Pancreas (tissue), 10 donors: Measurements from ENCODE around the gene GPNMB. TPM values are rescaled to one million over a fixed set of nuclear protein-coding genes. Genes with fewer than 3 reads are reported as not detected.
"Not testable (repeated sequence)": the region's sequence is repeated elsewhere in the genome, so short reads cannot be mapped to it uniquely, and the experiment has no call there.

Source experiments
- ATAC-seq, 4 donors: fragments of 200-7000 bp; cut with Tn5 transposase; one replicate each; pipeline versions ENCODE4 v1.8.0 to v1.9.1; 2020; ENCODE audit warnings: mild to moderate bottlenecking in 4 of 4, moderate library complexity in 4 of 4
- DNase-seq, 6 donors: peaks; one replicate each; pipeline ENCODE4 v3.0.0-alpha.2; 2020
- FAIRE-seq: peaks from 2 replicates; lab custom pipeline; 2012; peaks lifted over from hg19 to GRCh38; lab: Jason Lieb, UNC
- H3K27ac ChIP-seq, 4 donors: fragments of 200-600 bp; sonication (generic); 1 replicate in 3 of 4; 2 replicates in 1 of 4; pipeline versions ENCODE4 v1.5.0 to v1.8.0; 2020
- H3K27me3 ChIP-seq, 4 donors: fragments of 200-600 bp; one replicate each; pipeline ENCODE4 v1.8.0; 2021
- H3K36me3 ChIP-seq, 3 donors: fragments of 200-600 bp; sonication (generic) in 1 of 3; one replicate each; pipeline versions ENCODE4 v1.5.0 to v1.8.0; 2020 to 2021
- H3K4me1 ChIP-seq, 3 donors: fragments of 200-600 bp; one replicate each; pipeline ENCODE4 v1.8.0; 2021
- H3K4me3 ChIP-seq, 4 donors: fragments of 200-600 bp; sonication (generic) in 2 of 4; one replicate each; pipeline versions ENCODE4 v1.5.0 to v1.8.0; 2020 to 2021
- H3K9me3 ChIP-seq, 4 donors: fragments of 200-600 bp; one replicate each; pipeline ENCODE4 v1.8.0; 2021
- WGBS, 2 donors: extraction: QIAGEN DNeasy Blood & Tissue Kit; methylation state at CpG; one replicate each; pipeline ENCODE4 v1.1.7; 2013; 5-methylcytosine and 5-hydroxymethylcytosine counted together
- intact Hi-C, 3 donors: fragments of 100-400 bp; cut with DNase I; formaldehyde crosslinking; loops; one replicate each; pipeline versions ENCODE4 v1.11.1 to v1.14.2; 2022
- polyA plus RNA-seq, 2 donors: library from polyadenylated mRNA; stranded (reverse); fragments of 200-250 nt; gene quantifications; one replicate each; pipeline ENCODE4 v1.2.3, GENCODE V29; 2013
- total RNA-seq, 6 donors: library from RNA; stranded (reverse); fragmentation: NEBNext Ultra II Directional in 4 of 6; extraction: Animal tissue kit (Norgen Biotek cat#: 25700) in 4 of 6; gene quantifications; one replicate each; pipeline versions ENCODE4 v1.2.1 to v1.2.4, GENCODE V29; 2021 to 2023
- TF ChIP-seq, protein P1 (sequence below), 4 donors: fragments of 200-600 bp; sonication (generic) in 3 of 4; IDR thresholded peaks; one replicate each; pipeline versions ENCODE4 v1.5.0 to v1.8.0; 2021; ENCODE audit warnings: antibody characterized with exemption in 4 of 4
- donor health status: healthy with polysubstance abuse.
- donor health status: DM: no; HTN: no; CAD: no; lungs with moderate emphysema.
- donor health status: DM: no; HTN: no; CAD: no.
- donor health status: control.
- donor health status: control.
- donor health status: Bipolar disorder and iron deficiency.
- donor health status: DM: yes; HTN: yes; CAD: no.
- donor health status: DM: no; HTN: no; CAD: no.
- donor health status: DM: no; HTN: no; CAD: no.
- donor health status: DM: yes; HTN: yes; CAD: no.

GPNMB gene
- total and polyA plus RNA-seq, 8 donors, result 1.9 to 104 (median 5.0) TPM

- WGBS, 2 donors, result 82 to 89% methylated on average over 3 of the region's 6 CpGs
- Histone ChIP-seq H3K4me1 (no peaks in the 10 kb centered on the region), H3K4me3 (no peak overlapping the region), H3K36me3 (no peaks in the 10 kb centered on the region), H3K27me3 (no peaks in the 10 kb centered on the region), H3K9me3 (no peaks in the 10 kb centered on the region), H3K27ac (no peak overlapping the region)
- TF ChIP-seq, protein P1, sequence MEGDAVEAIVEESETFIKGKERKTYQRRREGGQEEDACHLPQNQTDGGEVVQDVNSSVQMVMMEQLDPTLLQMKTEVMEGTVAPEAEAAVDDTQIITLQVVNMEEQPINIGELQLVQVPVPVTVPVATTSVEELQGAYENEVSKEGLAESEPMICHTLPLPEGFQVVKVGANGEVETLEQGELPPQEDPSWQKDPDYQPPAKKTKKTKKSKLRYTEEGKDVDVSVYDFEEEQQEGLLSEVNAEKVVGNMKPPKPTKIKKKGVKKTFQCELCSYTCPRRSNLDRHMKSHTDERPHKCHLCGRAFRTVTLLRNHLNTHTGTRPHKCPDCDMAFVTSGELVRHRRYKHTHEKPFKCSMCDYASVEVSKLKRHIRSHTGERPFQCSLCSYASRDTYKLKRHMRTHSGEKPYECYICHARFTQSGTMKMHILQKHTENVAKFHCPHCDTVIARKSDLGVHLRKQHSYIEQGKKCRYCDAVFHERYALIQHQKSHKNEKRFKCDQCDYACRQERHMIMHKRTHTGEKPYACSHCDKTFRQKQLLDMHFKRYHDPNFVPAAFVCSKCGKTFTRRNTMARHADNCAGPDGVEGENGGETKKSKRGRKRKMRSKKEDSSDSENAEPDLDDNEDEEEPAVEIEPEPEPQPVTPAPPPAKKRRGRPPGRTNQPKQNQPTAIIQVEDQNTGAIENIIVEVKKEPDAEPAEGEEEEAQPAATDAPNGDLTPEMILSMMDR (IDR thresholded peaks at IDR 0.05), result no peak
- no peak for ATAC-seq
- FAIRE-seq, result no peak
- intact Hi-C loops, result no loop called here
- DNase-seq, result no peak
Measured at GRCh38 chr7:23214938-23215337, 31.6 kb upstream of the GPNMB start.

- Histone ChIP-seq H3K36me3 (no peaks in the 10 kb centered on the region), H3K4me1 (no peaks in the 10 kb centered on the region), H3K9me3 (no peaks in the 10 kb centered on the region), H3K27ac (peak overlapping the region in 1 of 4 donors; percentile 39), H3K27me3 (no peaks in the 10 kb centered on the region), H3K4me3 (no peak overlapping the region)
- WGBS, 2 donors, result 55 to 88% methylated on average over 2 of the region's 2 CpGs
- TF ChIP-seq, protein P1 (IDR thresholded peaks at IDR 0.05), result no peak
- peak in 1 of 6 donors; percentile 50 for DNase-seq
- no peak for FAIRE-seq
- ATAC-seq, result peak in 2 of 4 donors; percentile 69 to 75
- intact Hi-C loops, result no loop called here
Measured at GRCh38 chr7:23216021-23216420, 30.6 kb upstream of the GPNMB start.

DNA sequence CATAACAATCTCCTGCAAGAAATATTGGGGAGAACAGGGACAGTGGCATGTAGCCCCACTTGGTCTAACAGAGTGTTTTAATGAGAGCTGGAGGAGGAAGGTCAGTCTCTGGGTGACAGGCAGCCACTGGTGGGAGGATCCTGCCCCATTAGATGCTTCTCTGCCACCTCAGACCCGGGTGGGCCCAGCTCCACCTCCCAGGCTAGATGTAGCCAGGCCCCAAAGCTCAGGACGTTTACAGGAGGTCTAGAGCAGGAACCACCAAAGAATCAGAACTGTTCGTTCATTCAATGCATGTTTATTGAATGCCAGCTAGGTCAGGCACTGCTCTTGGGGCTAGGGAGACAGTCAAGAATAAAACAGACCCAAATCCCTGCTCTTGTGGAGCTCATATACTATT is 28.4 kb upstream of the GPNMB start:
- Histone ChIP-seq H3K27ac (no peak overlapping the region), H3K36me3 (no peaks in the 10 kb centered on the region), H3K4me1 (no peaks in the 10 kb centered on the region), H3K27me3 (no peaks in the 10 kb centered on the region), H3K4me3 (no peak overlapping the region), H3K9me3 (no peaks in the 10 kb centered on the region)
- FAIRE-seq (no peak), ATAC-seq (no peak), DNase-seq (no peak)
- TF ChIP-seq, protein P1 (IDR thresholded peaks at IDR 0.05), result no peak
- intact Hi-C loops, result no loop called here
- 34 to 45% methylated on average over 3 of the region's 3 CpGs for WGBS, 2 donors

GRCh38 chr7:23220690-23221305 is 25.8 kb upstream of the GPNMB start:
- no peaks in the 10 kb centered on the region for H3K9me3 ChIP-seq
- TF ChIP-seq, protein P1 (IDR thresholded peaks at IDR 0.05), result no peak
- no peak overlapping the region for H3K4me3 ChIP-seq
- H3K27me3 ChIP-seq, result no peaks in the 10 kb centered on the region
- no peaks in the 10 kb centered on the region for H3K4me1 ChIP-seq
- DNase-seq (no peak), FAIRE-seq (no peak), ATAC-seq (no peak)
- no peak overlapping the region for H3K27ac ChIP-seq
- WGBS, 2 donors, result 61 to 69% methylated on average over 10 of the region's 10 CpGs
- intact Hi-C loops, result no loop called here
- H3K36me3 ChIP-seq, result no peaks in the 10 kb centered on the region

GRCh38 chr7:23222439-23223030 is 24.0 kb upstream of the GPNMB start:
- Histone ChIP-seq H3K36me3 (no peaks in the 10 kb centered on the region), H3K4me3 (no peak overlapping the region), H3K27ac (no peak overlapping the region), H3K9me3 (no peaks in the 10 kb centered on the region), H3K4me1 (no peaks in the 10 kb centered on the region), H3K27me3 (no peaks in the 10 kb centered on the region)
- ATAC-seq (no peak), DNase-seq (no peak), FAIRE-seq (no peak)
- TF ChIP-seq, protein P1 (IDR thresholded peaks at IDR 0.05), result no peak
- intact Hi-C loops, result no loop called here
- WGBS, 2 donors, result 31 to 37% methylated on average over 5 of the region's 5 CpGs

DNA sequence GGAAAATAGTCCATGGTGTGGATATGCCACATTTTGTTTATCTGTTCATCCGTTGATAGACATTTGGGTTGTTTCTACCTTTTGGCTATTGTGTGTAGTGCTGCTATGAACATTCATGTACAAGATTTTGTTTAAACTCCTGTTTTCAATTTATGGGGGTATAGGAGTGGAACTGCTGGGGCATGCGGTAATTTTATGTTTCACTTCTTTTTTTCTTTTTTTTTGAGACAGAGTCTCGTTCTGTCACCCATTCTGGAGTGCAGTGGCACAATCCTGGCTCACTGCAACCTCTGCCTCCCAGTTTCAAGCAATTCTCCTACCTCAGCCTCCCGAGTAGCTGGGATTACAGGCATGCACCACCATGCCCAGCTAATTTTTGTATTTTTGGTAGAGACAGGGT is 22.2 kb upstream of the GPNMB start:
- H3K36me3 ChIP-seq, FAIRE-seq, H3K9me3 ChIP-seq, ATAC-seq, H3K4me1 ChIP-seq, intact Hi-C loops, H3K4me3 ChIP-seq, DNase-seq, H3K27ac ChIP-seq, H3K27me3 ChIP-seq: not testable (repeated sequence)
- 74 to 75% methylated on average over 4 of the region's 4 CpGs for WGBS, 2 donors
